Dendritic cell treated with granulocyte-macrophage colony-stimulating factor and Interleukin-4, amounts not matched to agents 40 ng/mL and 50 ng/mL, for 4 days (primary cell): ENCODE results near the gene TUT4.

Experiments
- H3K27ac Mint-ChIP-seq: one replicate; pipeline ENCODE4 v1.8.0; 2022; ENCODE audit warnings: mild to moderate bottlenecking, mixed read lengths
- H3K27me3 Mint-ChIP-seq: one replicate; pipeline ENCODE4 v1.8.0; 2022; ENCODE audit warnings: mild to moderate bottlenecking, mixed read lengths
- H3K36me3 Mint-ChIP-seq: one replicate; pipeline ENCODE4 v1.8.0; 2022; ENCODE audit warnings: low read depth, mixed read lengths
- H3K4me1 Mint-ChIP-seq: one replicate; pipeline ENCODE4 v1.8.0; 2022; ENCODE audit warnings: low read depth, mixed read lengths
- H3K4me3 Mint-ChIP-seq: one replicate; pipeline ENCODE4 v1.8.0; 2022; ENCODE audit warnings: mild to moderate bottlenecking, moderate library complexity, mixed read lengths
- H3K9me3 Mint-ChIP-seq: one replicate; pipeline ENCODE4 v1.8.0; 2022; ENCODE audit warnings: mixed read lengths
- intact Hi-C: fragments of 100-400 bp; cut with micrococcal nuclease; formaldehyde crosslinking; loops from one replicate; pipeline ENCODE4 v1.15.0; 2022

Gene TUT4

GRCh38 chr1:52414942-52415341, 137.9 kb downstream of the TUT4 start:
- intact Hi-C loops: no loop called here
- Mint-ChIP-seq H3K4me1 (no peaks in the 10 kb centered on the region), H3K9me3 (no peaks in the 10 kb centered on the region), H3K27ac (no peak overlapping the region), H3K27me3 (no peaks in the 10 kb centered on the region), H3K4me3 (no peak overlapping the region), H3K36me3 (peaks cover 94% of the 10 kb centered on the region)

- Mint-ChIP-seq H3K4me1 (no peaks in the 10 kb centered on the region), H3K27ac (no peak overlapping the region), H3K36me3 (peaks cover 89% of the 10 kb centered on the region), H3K27me3 (no peaks in the 10 kb centered on the region), H3K4me3 (no peak overlapping the region), H3K9me3 (no peaks in the 10 kb centered on the region)
- intact Hi-C loops: no loop called here
Measured at GRCh38 chr1:52413410-52413989, 139.4 kb downstream of the TUT4 start.

GRCh38 chr1:52404975-52405338, 147.9 kb downstream of the TUT4 start:
- Mint-ChIP-seq H3K9me3 (no peaks in the 10 kb centered on the region), H3K27ac (peak overlapping the region; percentile 88), H3K27me3 (no peaks in the 10 kb centered on the region), H3K4me1 (peaks cover 33% of the 10 kb centered on the region), H3K36me3 (peaks cover 57% of the 10 kb centered on the region), H3K4me3 (peak overlapping the region; percentile 99)
- intact Hi-C loops: loop anchor here (1.0 to 5.0 kb wide), 2 partner anchors 40 to 348 kb away; partner anchors contain the start of genes BTF3L4 and TXNDC12

GRCh38 chr1:52404116-52404974, 148.5 kb downstream of the TUT4 start, which contains the start of the genes ORC1 and PRPF38A:
Gene ORC1, minus strand, starts transcription at chr1:52404423. Its CDS starts 2,200 bp downstream, at chr1:52402223.
Gene PRPF38A, plus strand, starts transcription at chr1:52404602. Its CDS starts 148 bp downstream, at chr1:52404750.
- peaks cover 33% of the 10 kb centered on the region for H3K4me1 Mint-ChIP-seq
- peaks cover 56% of the 10 kb centered on the region for H3K36me3 Mint-ChIP-seq
- intact Hi-C loops: loop anchor here (1.0 to 5.0 kb wide), 2 partner anchors 39 to 347 kb away; partner anchors contain the start of genes BTF3L4 and TXNDC12
- H3K27ac Mint-ChIP-seq: peak within 1 kb of the TSS; percentile 88
- H3K4me3 Mint-ChIP-seq: peak within 1 kb of the TSS; percentile 99
- no peaks in the 10 kb centered on the region for H3K27me3 Mint-ChIP-seq
- H3K9me3 Mint-ChIP-seq: no peaks in the 10 kb centered on the region

GRCh38 chr1:52403566-52404115, 149.3 kb downstream of the TUT4 start:
- Mint-ChIP-seq H3K27ac (peak overlapping the region; percentile 88), H3K9me3 (no peaks in the 10 kb centered on the region), H3K36me3 (peaks cover 49% of the 10 kb centered on the region), H3K4me1 (peaks cover 33% of the 10 kb centered on the region), H3K4me3 (peak overlapping the region; percentile 99), H3K27me3 (no peaks in the 10 kb centered on the region)
- intact Hi-C loops: loop anchor here (1.0 to 5.0 kb wide), 2 partner anchors 38 to 346 kb away; partner anchors contain the start of genes BTF3L4 and TXNDC12

GRCh38 chr1:52402860-52403240, 150.0 kb downstream of the TUT4 start:
- H3K4me3 Mint-ChIP-seq: no peak overlapping the region
- H3K27ac Mint-ChIP-seq: no peak overlapping the region
- H3K36me3 Mint-ChIP-seq: peaks cover 43% of the 10 kb centered on the region
- intact Hi-C loops: loop anchor here (5.0 kb wide), 1 partner anchor 346 kb away; the partner anchor contains the start of genes BTF3L4 and TXNDC12
- H3K27me3 Mint-ChIP-seq: no peaks in the 10 kb centered on the region
- peaks cover 33% of the 10 kb centered on the region for H3K4me1 Mint-ChIP-seq
- no peaks in the 10 kb centered on the region for H3K9me3 Mint-ChIP-seq

- peaks cover 16% of the 10 kb centered on the region for H3K4me1 Mint-ChIP-seq
- H3K36me3 Mint-ChIP-seq: peaks cover 40% of the 10 kb centered on the region
- no peaks in the 10 kb centered on the region for H3K27me3 Mint-ChIP-seq
- H3K27ac Mint-ChIP-seq: no peak overlapping the region
- intact Hi-C loops: loop anchor here (5.0 kb wide), 1 partner anchor 343 kb away; the partner anchor contains the start of genes BTF3L4 and TXNDC12
- no peaks in the 10 kb centered on the region for H3K9me3 Mint-ChIP-seq
- no peak overlapping the region for H3K4me3 Mint-ChIP-seq
Measured at GRCh38 chr1:52400131-52400530, 152.8 kb downstream of the TUT4 start.

- Mint-ChIP-seq H3K9me3 (no peaks in the 10 kb centered on the region), H3K36me3 (peaks cover 42% of the 10 kb centered on the region), H3K27ac (no peak overlapping the region), H3K4me3 (no peak overlapping the region), H3K27me3 (no peaks in the 10 kb centered on the region), H3K4me1 (peaks cover 16% of the 10 kb centered on the region)
- intact Hi-C loops: loop anchor here (5.0 kb wide), 1 partner anchor 342 kb away; the partner anchor contains the start of genes BTF3L4 and TXNDC12
Measured at GRCh38 chr1:52399629-52400028, 153.3 kb downstream of the TUT4 start.

DNA sequence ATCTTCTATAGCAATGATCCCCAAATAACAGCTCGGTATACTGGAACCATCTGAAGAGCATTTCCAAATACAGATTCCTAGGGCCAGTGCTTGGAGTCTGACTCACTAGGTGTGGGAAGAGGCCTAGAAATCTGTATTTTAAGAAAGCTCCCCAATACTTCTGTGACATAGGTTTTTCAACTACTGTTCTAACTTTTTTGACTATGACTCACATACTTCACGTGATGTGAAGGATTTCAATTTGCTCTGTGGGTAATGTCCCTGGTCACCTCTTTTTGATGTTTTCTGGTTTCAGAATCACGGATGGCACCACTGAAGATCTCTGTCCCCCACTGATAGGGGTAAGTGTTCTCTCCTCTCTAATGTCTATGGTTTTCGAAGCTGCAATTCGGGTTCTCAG, 159.7 kb downstream of the TUT4 start:
- Mint-ChIP-seq H3K27ac (no peak overlapping the region), H3K27me3 (no peaks in the 10 kb centered on the region), H3K4me3 (no peak overlapping the region), H3K9me3 (no peaks in the 10 kb centered on the region), H3K4me1 (no peaks in the 10 kb centered on the region), H3K36me3 (peaks cover 34% of the 10 kb centered on the region)
- intact Hi-C loops: no loop called here

- Mint-ChIP-seq H3K36me3 (peaks cover 27% of the 10 kb centered on the region), H3K27me3 (no peaks in the 10 kb centered on the region), H3K4me3 (no peak overlapping the region), H3K9me3 (no peaks in the 10 kb centered on the region), H3K4me1 (no peaks in the 10 kb centered on the region), H3K27ac (no peak overlapping the region)
- intact Hi-C loops: no loop called here
Measured at GRCh38 chr1:52386458-52386857, 166.4 kb downstream of the TUT4 start.

GRCh38 chr1:52385376-52385775, 167.5 kb downstream of the TUT4 start:
- Mint-ChIP-seq H3K27me3 (no peaks in the 10 kb centered on the region), H3K36me3 (peaks cover 27% of the 10 kb centered on the region), H3K4me3 (no peak overlapping the region), H3K27ac (no peak overlapping the region), H3K4me1 (no peaks in the 10 kb centered on the region), H3K9me3 (no peaks in the 10 kb centered on the region)
- intact Hi-C loops: no loop called here
